GM12878 (cell line): ENCODE data around the gene SAMD3. TPM values are rescaled to one million over a fixed set of nuclear protein-coding genes. Genes with fewer than 3 reads are reported as not detected.

ENCODE experiments used
- ATAC-seq: fragments of 200-7000 bp; cut with Tn5 transposase; 3 replicates; pipeline ENCODE4 v1.9.1; 2020; ENCODE audit warnings: mild to moderate bottlenecking, moderate library complexity
- BruUV-seq: library from RNA; stranded (reverse); fragments of 400-500 nt; replicated peaks from 2 replicates; lab custom pipeline; 2021; lab: Mats Ljungman, UMichigan
- CTCF ChIA-PET: fragments of 300-600 bp; sonication (Branson Sonifier 250); formaldehyde crosslinking; extraction: SDS; loops from one replicate; lab custom pipeline; 2021; ENCODE audit warnings: inconsistent platforms; lab: Yijun Ruan, JAX
- POLR2A ChIA-PET: fragments of 350-600 bp; formaldehyde crosslinking; extraction: SDS; loops from one replicate; lab custom pipeline; 2021; ENCODE audit warnings: inconsistent platforms; lab: Charles Lee
- RAD21 ChIA-PET: fragments of 300-600 bp; sonication (Branson Sonifier 250); formaldehyde crosslinking; loops from one replicate; lab custom pipeline; 2023; ENCODE audit warnings: antibody characterized with exemption; ENCODE audit not compliant: unreplicated experiment; lab: Charles Lee
- SMC1A ChIA-PET: fragments of 300-600 bp; sonication (Branson Sonifier 250); formaldehyde crosslinking; loops from one replicate; lab custom pipeline; 2023; ENCODE audit not compliant: unreplicated experiment, uncharacterized antibody; lab: Charles Lee
- DNase-seq: peaks from one replicate; pipeline ENCODE4 v3.0.0-alpha.2; 2011; ENCODE audit warnings: low read depth, low spot score
- FAIRE-seq: peaks from 3 replicates; lab custom pipeline; 2011; peaks lifted over from hg19 to GRCh38; lab: Jason Lieb, UNC
- H2AFZ ChIP-seq: 2 replicates; pipeline ENCODE4 v1.6.0; 2011; ENCODE audit warnings: low read depth, low read length, control low read depth; ENCODE audit not compliant: control insufficient read depth
- H3K27ac ChIP-seq: 2 replicates; pipeline ENCODE4 v1.5.1; 2011; ENCODE audit warnings: control low read depth; ENCODE audit not compliant: control insufficient read depth, insufficient read depth
- H3K27me3 ChIP-seq, 2 experiments: replicated peaks in 1 of 2; 2 replicates each; pipeline versions ENCODE4 v1.6.0 to v1.6.1; 2011; ENCODE audit warnings: low read length in 1 of 2; ENCODE audit not compliant: control insufficient read depth in 2 of 2, insufficient read depth in 2 of 2
- H3K36me3 ChIP-seq, 2 experiments: 2 replicates each; pipeline ENCODE4 v1.5.1; 2011; ENCODE audit warnings: low read length in 1 of 2; ENCODE audit not compliant: control insufficient read depth in 2 of 2, insufficient read depth in 2 of 2
- H3K4me1 ChIP-seq: 2 replicates; pipeline ENCODE4 v1.6.1; 2011; ENCODE audit warnings: mild to moderate bottlenecking, low read length, moderate library complexity, mixed read lengths; ENCODE audit not compliant: control insufficient read depth, insufficient read depth
- H3K4me2 ChIP-seq: 2 replicates; pipeline ENCODE4 v1.6.0; 2011; ENCODE audit warnings: control low read depth; ENCODE audit not compliant: control insufficient read depth, insufficient read depth
- H3K4me3 ChIP-seq: fragments of 200-600 bp; sonication (generic); 2 replicates; pipeline ENCODE4 v1.5.1; 2016
- H3K79me2 ChIP-seq: 2 replicates; pipeline ENCODE4 v1.6.0; 2011; ENCODE audit warnings: low read length; ENCODE audit not compliant: control insufficient read depth, insufficient read depth
- H3K9ac ChIP-seq: 2 replicates; pipeline ENCODE4 v1.8.0; 2011; ENCODE audit warnings: low read length, control low read depth, mixed read lengths; ENCODE audit not compliant: control insufficient read depth, insufficient read depth
- H3K9me3 ChIP-seq: replicated peaks from 3 replicates; pipeline ENCODE4 v1.5.1; 2011; ENCODE audit warnings: mild to moderate bottlenecking, low read length; ENCODE audit not compliant: control insufficient read depth, insufficient read depth
- H4K20me1 ChIP-seq: 2 replicates; pipeline ENCODE4 v1.6.0; 2011; ENCODE audit not compliant: control insufficient read depth, insufficient read depth
- BRCA1 ChIP-seq: IDR thresholded peaks from 2 replicates; pipeline ENCODE4 v1.6.1; 2011; ENCODE audit warnings: low read depth, low read length, improper control_type of control experiment
- CEBPB ChIP-seq, 2 experiments: fragments of 150-350 bp in 1 of 2; IDR thresholded peaks; 2 replicates each; pipeline ENCODE4 v1.6.1; 2012 to 2014; ENCODE audit warnings: low read depth in 2 of 2, low read length in 2 of 2, borderline replicate concordance in 1 of 2, inconsistent platforms in 1 of 2
- CREM ChIP-seq: IDR thresholded peaks from 2 replicates; pipeline ENCODE4 v1.6.1; 2014; ENCODE audit warnings: antibody characterized with exemption, low read depth
- EED ChIP-seq: sonication (generic); IDR thresholded peaks from 2 replicates; pipeline ENCODE4 v1.6.1; 2016; ENCODE audit warnings: antibody characterized with exemption, low read depth
- EZH2 ChIP-seq: IDR thresholded peaks from 2 replicates; pipeline ENCODE4 v1.6.1; 2012; ENCODE audit warnings: low read depth, mild to moderate bottlenecking, control low read depth, inconsistent platforms, low read length, borderline replicate concordance; ENCODE audit not compliant: control insufficient read depth
- GATAD2B ChIP-seq: fragments of 450-650 bp; conservative IDR thresholded peaks from 2 replicates; pipeline ENCODE4 v1.6.1; 2017; ENCODE audit warnings: low read depth, mild to moderate bottlenecking, moderate library complexity
- HDAC6 ChIP-seq: fragments of 200-600 bp; sonication (generic); IDR thresholded peaks from one replicate; pipeline ENCODE4 v1.8.0; 2017; ENCODE audit warnings: antibody characterized with exemption; ENCODE audit not compliant: unreplicated experiment
- JUND ChIP-seq: IDR thresholded peaks from 2 replicates; pipeline ENCODE4 v1.6.1; 2012; ENCODE audit warnings: low read depth, mild to moderate bottlenecking, low read length, improper control_type of control experiment, moderate library complexity
- NR2F1 ChIP-seq: fragments of 450-650 bp; conservative IDR thresholded peaks from 2 replicates; pipeline ENCODE4 v1.6.1; 2017; ENCODE audit warnings: mild to moderate bottlenecking
- PML ChIP-seq: IDR thresholded peaks from 2 replicates; pipeline ENCODE4 v1.6.1; 2012; ENCODE audit warnings: low read length, inconsistent platforms
- RBBP5 ChIP-seq: fragments of 200-600 bp; sonication (generic); conservative IDR thresholded peaks from 2 replicates; pipeline ENCODE4 v1.6.1; 2016
- STAT3 ChIP-seq: IDR thresholded peaks from 2 replicates; pipeline ENCODE4 v1.6.1; 2011; ENCODE audit warnings: low read depth, low read length, improper control_type of control experiment
- TCF3 ChIP-seq: IDR thresholded peaks from 2 replicates; pipeline ENCODE4 v1.6.1; 2012; ENCODE audit warnings: low read depth, mild to moderate bottlenecking, low read length, borderline replicate concordance; ENCODE audit not compliant: insufficient read depth
- ZBTB4 ChIP-seq: fragments of 450-650 bp; formaldehyde crosslinking; IDR thresholded peaks from 2 replicates; pipeline ENCODE4 v1.4.0; 2022; ENCODE audit warnings: mild to moderate bottlenecking, moderate library complexity
- WGBS: methylation state at CpG from one replicate; pipeline ENCODE4 v1.1.6; 2016; ENCODE audit warnings: low lambda C conversion rate; ENCODE audit not compliant: insufficient replicate concordance, insufficient coverage; ENCODE audit errors: missing lambda C conversion rate; 5-methylcytosine and 5-hydroxymethylcytosine counted together
- in situ Hi-C: fragments of 300-500 bp; cut with MboI; formaldehyde crosslinking; loops from 9 replicates; pipeline ENCODE4 v1.14.3; 2018; ENCODE audit warnings: mixed read lengths
- intact Hi-C: fragments of 100-400 bp; cut with micrococcal nuclease; formaldehyde crosslinking; loops from one replicate; pipeline ENCODE4 v1.14.2; 2022; ENCODE audit not compliant: unreplicated experiment
- polyA plus RNA-seq, 11 experiments: library from polyadenylated mRNA; depleted of rRNA in 4 of 11; unstranded in 6 of 11; stranded (reverse) in 5 of 11; fragments of >200 nt; fragmentation: Nextera tagmentation in 4 of 11; fragmentation: Illumina TruSeq in 1 of 11; extraction: Ambion mirVana in 4 of 11; extraction: Trizol in 1 of 11; gene quantifications; 1 replicate in 1 of 11; 2 replicates in 10 of 11; pipeline versions ENCODE4 v1.2.1 to v1.2.3, GENCODE V29; 2011 to 2016; ENCODE audit warnings: inconsistent platforms in 2 of 11, missing spikeins in 2 of 11, low read depth in 1 of 11
- total RNA-seq, 4 experiments: library from RNA; depleted of rRNA in 3 of 4; stranded (reverse); fragments of >200 nt in 3 of 4; fragmentation: Illumina TruSeq in 1 of 4; extraction: Trizol in 1 of 4; gene quantifications; 2 replicates each; pipeline versions ENCODE4 v1.2.1 to v1.2.3, GENCODE V29; 2013 to 2021
- TF ChIP-seq, protein P1 (sequence below): fragments of 150-350 bp; IDR thresholded peaks from 2 replicates; pipeline ENCODE4 v1.6.1; 2016; ENCODE audit warnings: low read depth, low read length
- TF ChIP-seq, protein P2 (sequence below): fragments of 450-650 bp; IDR thresholded peaks from 2 replicates; pipeline ENCODE4 v1.6.1; 2016; ENCODE audit warnings: mild to moderate bottlenecking

SAMD3 gene
- total and polyA plus RNA-seq, 10 of the 15 experiments (the other 5 are each of a cell fraction or from before 2014, with no cell fraction given): 0.04 to 2.3 (median 0.39) TPM; not detected in 2

GRCh38 chr6:130200020-130200419 is 22.7 kb downstream of the SAMD3 start:
- Histone ChIP-seq H3K4me1 (peaks cover 10% of the 10 kb centered on the region), H3K27me3 (no peaks in the 10 kb centered on the region), H3K27ac (no peak overlapping the region), H3K9ac (no peak overlapping the region), H2AFZ (no peak overlapping the region), H3K4me2 (no peak overlapping the region), H3K9me3 (no peaks in the 10 kb centered on the region), H3K4me3 (no peak overlapping the region), H3K79me2 (no peaks in the 10 kb centered on the region), H3K36me3 (no peaks in the 10 kb centered on the region), H4K20me1 (no peaks in the 10 kb centered on the region)
- ChIA-PET CTCF (interaction anchor here (0.6 kb wide), 1 partner anchor 12 kb away, joined by 3 read pairs; no protein-coding TSS in a partner anchor), SMC1A (no interaction called here), RAD21 (no interaction called here), POLR2A (interaction anchor here (0.7 kb wide), 1 partner anchor 19 kb away, joined by 3 read pairs; no protein-coding TSS in a partner anchor)
- no peak for FAIRE-seq
- intact Hi-C loops (no loop called here), in situ Hi-C loops (no loop called here)
- no TSS peak for BruUV-seq
- no peak for DNase-seq
- no peak for TF ChIP-seq RBBP5
- no peak for TF ChIP-seq GATAD2B
- TF ChIP-seq ZBTB4 (CRISPR knock-in tag): no peak
- no peak for TF ChIP-seq STAT3
- TF ChIP-seq, protein P1, sequence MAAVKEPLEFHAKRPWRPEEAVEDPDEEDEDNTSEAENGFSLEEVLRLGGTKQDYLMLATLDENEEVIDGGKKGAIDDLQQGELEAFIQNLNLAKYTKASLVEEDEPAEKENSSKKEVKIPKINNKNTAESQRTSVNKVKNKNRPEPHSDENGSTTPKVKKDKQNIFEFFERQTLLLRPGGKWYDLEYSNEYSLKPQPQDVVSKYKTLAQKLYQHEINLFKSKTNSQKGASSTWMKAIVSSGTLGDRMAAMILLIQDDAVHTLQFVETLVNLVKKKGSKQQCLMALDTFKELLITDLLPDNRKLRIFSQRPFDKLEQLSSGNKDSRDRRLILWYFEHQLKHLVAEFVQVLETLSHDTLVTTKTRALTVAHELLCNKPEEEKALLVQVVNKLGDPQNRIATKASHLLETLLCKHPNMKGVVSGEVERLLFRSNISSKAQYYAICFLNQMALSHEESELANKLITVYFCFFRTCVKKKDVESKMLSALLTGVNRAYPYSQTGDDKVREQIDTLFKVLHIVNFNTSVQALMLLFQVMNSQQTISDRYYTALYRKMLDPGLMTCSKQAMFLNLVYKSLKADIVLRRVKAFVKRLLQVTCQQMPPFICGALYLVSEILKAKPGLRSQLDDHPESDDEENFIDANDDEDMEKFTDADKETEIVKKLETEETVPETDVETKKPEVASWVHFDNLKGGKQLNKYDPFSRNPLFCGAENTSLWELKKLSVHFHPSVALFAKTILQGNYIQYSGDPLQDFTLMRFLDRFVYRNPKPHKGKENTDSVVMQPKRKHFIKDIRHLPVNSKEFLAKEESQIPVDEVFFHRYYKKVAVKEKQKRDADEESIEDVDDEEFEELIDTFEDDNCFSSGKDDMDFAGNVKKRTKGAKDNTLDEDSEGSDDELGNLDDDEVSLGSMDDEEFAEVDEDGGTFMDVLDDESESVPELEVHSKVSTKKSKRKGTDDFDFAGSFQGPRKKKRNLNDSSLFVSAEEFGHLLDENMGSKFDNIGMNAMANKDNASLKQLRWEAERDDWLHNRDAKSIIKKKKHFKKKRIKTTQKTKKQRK: no peak
- TF ChIP-seq EZH2: no peak
- no peak for TF ChIP-seq CREM
- no peak for TF ChIP-seq HDAC6
- TF ChIP-seq JUND: no peak
- no peak for TF ChIP-seq NR2F1
- TF ChIP-seq, protein P2, sequence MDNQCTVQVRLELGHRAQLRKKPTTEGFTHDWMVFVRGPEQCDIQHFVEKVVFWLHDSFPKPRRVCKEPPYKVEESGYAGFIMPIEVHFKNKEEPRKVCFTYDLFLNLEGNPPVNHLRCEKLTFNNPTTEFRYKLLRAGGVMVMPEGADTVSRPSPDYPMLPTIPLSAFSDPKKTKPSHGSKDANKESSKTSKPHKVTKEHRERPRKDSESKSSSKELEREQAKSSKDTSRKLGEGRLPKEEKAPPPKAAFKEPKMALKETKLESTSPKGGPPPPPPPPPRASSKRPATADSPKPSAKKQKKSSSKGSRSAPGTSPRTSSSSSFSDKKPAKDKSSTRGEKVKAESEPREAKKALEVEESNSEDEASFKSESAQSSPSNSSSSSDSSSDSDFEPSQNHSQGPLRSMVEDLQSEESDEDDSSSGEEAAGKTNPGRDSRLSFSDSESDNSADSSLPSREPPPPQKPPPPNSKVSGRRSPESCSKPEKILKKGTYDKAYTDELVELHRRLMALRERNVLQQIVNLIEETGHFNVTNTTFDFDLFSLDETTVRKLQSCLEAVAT: no peak
- no peak for TF ChIP-seq CEBPB (IDR thresholded peaks at IDR 0.05; ENCODE audit: borderline replicate concordance in 1 of 2, low read depth in 2 of 2, low read length in 2 of 2)
- TF ChIP-seq EED: no peak
- no peak for TF ChIP-seq BRCA1
- TF ChIP-seq TCF3: no peak
- no peak for TF ChIP-seq PML
- 59% methylated on average over 5 of the region's 7 CpGs for WGBS
- no peak for ATAC-seq
